ENCODE data around the gene LIMS2.

DNA sequence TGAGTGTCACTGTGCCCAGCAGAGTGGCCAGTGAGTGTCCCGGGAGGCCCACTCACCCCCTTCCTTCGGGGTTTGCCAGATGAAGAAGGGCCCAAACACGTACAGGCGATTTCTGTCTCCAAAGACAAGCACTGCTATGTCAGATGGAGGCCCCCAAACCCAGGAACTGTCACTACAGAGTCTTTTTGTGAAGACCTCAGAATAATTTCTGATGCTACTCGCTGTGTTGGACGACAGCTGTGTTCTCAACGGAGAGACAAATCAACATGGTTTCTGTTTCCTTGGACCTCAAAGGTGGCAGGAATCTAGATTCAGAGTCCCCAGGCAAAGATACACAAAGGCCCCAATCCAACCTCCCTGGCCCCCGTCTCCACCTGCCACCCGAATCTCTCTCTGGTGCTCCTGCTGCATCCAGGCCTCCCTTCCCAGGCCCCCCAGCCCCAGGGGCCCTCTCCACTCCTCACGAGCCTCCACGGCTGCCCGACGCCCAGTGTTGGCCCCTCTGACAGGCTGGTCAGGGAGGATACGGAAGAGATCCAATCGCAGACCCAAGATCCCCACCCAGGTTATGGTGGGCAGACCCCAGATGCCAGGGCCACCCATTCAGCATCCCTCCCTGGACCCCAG, 31.8 kb downstream of the LIMS2 start:
- TF ChIP-seq, protein P1, sequence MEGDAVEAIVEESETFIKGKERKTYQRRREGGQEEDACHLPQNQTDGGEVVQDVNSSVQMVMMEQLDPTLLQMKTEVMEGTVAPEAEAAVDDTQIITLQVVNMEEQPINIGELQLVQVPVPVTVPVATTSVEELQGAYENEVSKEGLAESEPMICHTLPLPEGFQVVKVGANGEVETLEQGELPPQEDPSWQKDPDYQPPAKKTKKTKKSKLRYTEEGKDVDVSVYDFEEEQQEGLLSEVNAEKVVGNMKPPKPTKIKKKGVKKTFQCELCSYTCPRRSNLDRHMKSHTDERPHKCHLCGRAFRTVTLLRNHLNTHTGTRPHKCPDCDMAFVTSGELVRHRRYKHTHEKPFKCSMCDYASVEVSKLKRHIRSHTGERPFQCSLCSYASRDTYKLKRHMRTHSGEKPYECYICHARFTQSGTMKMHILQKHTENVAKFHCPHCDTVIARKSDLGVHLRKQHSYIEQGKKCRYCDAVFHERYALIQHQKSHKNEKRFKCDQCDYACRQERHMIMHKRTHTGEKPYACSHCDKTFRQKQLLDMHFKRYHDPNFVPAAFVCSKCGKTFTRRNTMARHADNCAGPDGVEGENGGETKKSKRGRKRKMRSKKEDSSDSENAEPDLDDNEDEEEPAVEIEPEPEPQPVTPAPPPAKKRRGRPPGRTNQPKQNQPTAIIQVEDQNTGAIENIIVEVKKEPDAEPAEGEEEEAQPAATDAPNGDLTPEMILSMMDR (IDR thresholded peaks at IDR 0.05; ENCODE audit: low read depth, low read length), result no peak
- no peak for TF ChIP-seq EZH2phosphoT487 (IDR thresholded peaks at IDR 0.05; ENCODE audit: low read depth)

Data from OCI-LY3 (cell line).